GM19395 (cell line): ENCODE measurements around the gene SLC25A40.
"Not testable (repeated sequence)": the region's sequence is repeated elsewhere in the genome, so short reads cannot be mapped to it uniquely, and the experiment has no call there.

Source experiments
- ATAC-seq: cut with Tn5 transposase; IDR thresholded peaks from one replicate; pipeline ENCODE4 v1.9.1; 2021; ENCODE audit warnings: mild to moderate bottlenecking, moderate library complexity; ENCODE audit not compliant: unreplicated experiment

The SLC25A40 gene

GRCh38 chr7:87872346-87872745 lies 3.8 kb downstream of the SLC25A40 start:
- no peak for ATAC-seq

- no peak for ATAC-seq
Measured at GRCh38 chr7:87870471-87870870, 5.7 kb downstream of the SLC25A40 start.

GRCh38 chr7:87866533-87866932 lies 9.6 kb downstream of the SLC25A40 start:
- ATAC-seq = not testable (repeated sequence)

- ATAC-seq = no peak
Measured at GRCh38 chr7:87866089-87866488, 10.1 kb downstream of the SLC25A40 start.

- no peak for ATAC-seq
Measured at GRCh38 chr7:87858417-87859100, 17.6 kb downstream of the SLC25A40 start.

GRCh38 chr7:87853237-87853864 lies 22.8 kb downstream of the SLC25A40 start:
- no peak for ATAC-seq

GRCh38 chr7:87852306-87852705 lies 23.9 kb downstream of the SLC25A40 start:
- ATAC-seq = no peak

- no peak for ATAC-seq
Measured at GRCh38 chr7:87850836-87851593, 25.1 kb downstream of the SLC25A40 start.

GRCh38 chr7:87837597-87837996 lies 38.6 kb downstream of the SLC25A40 start:
- ATAC-seq = no peak

- no peak for ATAC-seq
Measured at GRCh38 chr7:87833130-87833529, 43.0 kb downstream of the SLC25A40 start.

GRCh38 chr7:87831097-87831496 lies 45.1 kb downstream of the SLC25A40 start:
- no peak for ATAC-seq

GRCh38 chr7:87828383-87828782 lies 47.8 kb downstream of the SLC25A40 start:
- ATAC-seq = not testable (repeated sequence)

- not testable (repeated sequence) for ATAC-seq
Measured at GRCh38 chr7:87825369-87825768, 50.8 kb downstream of the SLC25A40 start.

- ATAC-seq = not testable (repeated sequence)
Measured at GRCh38 chr7:87822056-87822455, 54.1 kb downstream of the SLC25A40 start.

GRCh38 chr7:87818336-87818735 lies 57.8 kb downstream of the SLC25A40 start:
- no peak for ATAC-seq

- ATAC-seq = peak; percentile 50
Measured at GRCh38 chr7:87816389-87816788, 59.8 kb downstream of the SLC25A40 start.

- no peak for ATAC-seq
Measured at GRCh38 chr7:87810726-87811125, 65.4 kb downstream of the SLC25A40 start.

- ATAC-seq = no peak
Measured at GRCh38 chr7:87810130-87810529, 66.0 kb downstream of the SLC25A40 start.

- ATAC-seq = no peak
Measured at GRCh38 chr7:87806150-87806549, 70.0 kb downstream of the SLC25A40 start.

- ATAC-seq = peak; percentile 97
Measured at GRCh38 chr7:87797798-87798403, 78.3 kb downstream of the SLC25A40 start.

- peak; percentile 23 for ATAC-seq
Measured at GRCh38 chr7:87797395-87797794, 78.8 kb downstream of the SLC25A40 start.
